Right lung (tissue), 10 donors: ENCODE measurements around the gene SERPINA5. TPM values are rescaled to one million over a fixed set of nuclear protein-coding genes. Genes with fewer than 3 reads are reported as not detected.

Experiments
- DNase-seq, 2 donors: peaks; one replicate each; pipeline ENCODE4 v3.0.0-alpha.2; 2013
- long read RNA-seq, 8 donors: transcript quantifications; one replicate each; lab custom pipeline, GENCODE V29; 2026
- polyA plus RNA-seq, 5 donors: library from polyadenylated mRNA; unstranded; fragments of 120-200 nt; gene quantifications; one replicate each; pipeline versions ENCODE4 v1.2.1 to v1.2.3, GENCODE V29; 2013; ENCODE audit warnings: inconsistent platforms in 1 of 5, low replicate concordance in 1 of 5; ENCODE audit not compliant: insufficient read length in 5 of 5, insufficient read depth in 1 of 5

SERPINA5 gene
- polyA plus RNA-seq: 1 to 10 TPM in 1 of 5 donors, under 1 TPM in 4; 0.28 to 3.7 (median 0.44) TPM
- long read RNA-seq, donor 1: 0 reads
- long read RNA-seq, donor 2: 0 reads
- long read RNA-seq, donor 3: 0 reads
- long read RNA-seq, donor 4: 0 reads
- long read RNA-seq, donor 5, partial matches to known transcripts: 0 of 1 reads
- long read RNA-seq, donor 5, other reads (novel, unspliced or antisense): 0 of 1 reads
- long read RNA-seq, donor 6: 0 reads
- long read RNA-seq, donor 7: 0 reads
- long read RNA-seq, donor 8: 0 reads

GRCh38 chr14:94581127-94581999 lies at the start of gene SERPINA5:
TSS of gene SERPINA5 (plus strand) at chr14:94581426. CDS start at chr14:94587363, 5,937 bp downstream.
- DNase-seq: no peak

DNA sequence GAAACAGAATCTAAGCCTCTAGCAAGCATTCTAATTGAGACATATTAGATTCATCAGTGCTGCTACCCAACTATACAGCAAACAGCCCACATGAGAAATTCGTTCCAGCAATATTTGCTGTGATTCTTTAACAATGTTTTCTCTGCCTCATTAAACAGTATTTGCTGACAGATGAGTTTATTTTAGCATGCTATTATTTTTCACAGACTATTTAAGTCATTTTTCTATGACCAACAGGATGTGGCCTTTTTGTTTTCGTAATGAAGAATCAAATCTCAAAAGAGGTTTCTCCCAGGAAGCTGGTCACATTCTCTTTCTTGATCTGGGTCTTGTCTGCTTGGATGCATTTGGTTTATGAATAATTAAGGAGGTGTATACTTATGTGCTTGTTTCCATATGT lies 48.8 kb upstream of the SERPINA5 start:
- DNase-seq: no peak

GRCh38 chr14:94535506-94535905 lies 45.7 kb upstream of the SERPINA5 start:
- DNase-seq: no peak

DNA sequence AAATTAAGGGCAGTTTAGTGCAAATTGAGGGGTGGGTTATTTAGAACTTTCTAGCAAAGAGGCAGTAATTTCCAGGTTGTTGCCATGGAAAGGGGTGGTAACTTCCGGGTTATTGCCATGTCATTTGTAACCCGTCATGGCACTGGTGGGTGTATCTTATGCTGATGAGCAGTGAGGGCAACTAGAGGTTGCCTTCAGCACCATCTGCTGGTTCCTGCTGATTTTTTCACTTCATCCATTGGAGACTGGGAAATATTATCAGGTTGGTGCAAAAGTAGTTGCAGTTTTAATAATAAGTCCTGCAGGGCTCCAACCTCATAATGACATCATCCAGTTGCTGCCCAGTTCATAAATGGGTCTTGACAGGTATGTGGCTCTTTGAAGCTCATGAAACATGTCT lies 44.4 kb upstream of the SERPINA5 start:
- no peak for DNase-seq

- DNase-seq: no peak
Observed at GRCh38 chr14:94538070-94538740, 43.0 kb upstream of the SERPINA5 start.

DNA sequence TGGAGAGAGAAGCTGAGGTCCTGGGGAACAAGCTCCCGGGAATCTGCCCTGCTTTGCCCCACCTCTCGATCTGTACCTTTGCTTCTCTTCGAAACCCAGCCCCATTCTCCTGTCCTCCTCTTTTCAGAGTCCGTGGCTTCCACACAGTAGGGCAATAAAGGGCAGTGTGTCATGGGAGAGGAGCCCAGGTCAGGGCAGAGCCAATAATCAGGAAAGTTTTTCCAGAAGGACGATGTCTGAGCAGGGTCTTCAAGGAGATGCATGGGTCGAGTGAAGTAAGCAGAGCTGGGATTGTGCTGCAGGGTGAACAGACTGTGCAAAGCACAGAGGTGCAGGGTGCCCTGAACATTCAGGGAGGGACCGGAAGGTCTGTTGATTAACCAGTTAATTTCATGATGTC lies 42.0 kb upstream of the SERPINA5 start:
- no peak for DNase-seq

DNA sequence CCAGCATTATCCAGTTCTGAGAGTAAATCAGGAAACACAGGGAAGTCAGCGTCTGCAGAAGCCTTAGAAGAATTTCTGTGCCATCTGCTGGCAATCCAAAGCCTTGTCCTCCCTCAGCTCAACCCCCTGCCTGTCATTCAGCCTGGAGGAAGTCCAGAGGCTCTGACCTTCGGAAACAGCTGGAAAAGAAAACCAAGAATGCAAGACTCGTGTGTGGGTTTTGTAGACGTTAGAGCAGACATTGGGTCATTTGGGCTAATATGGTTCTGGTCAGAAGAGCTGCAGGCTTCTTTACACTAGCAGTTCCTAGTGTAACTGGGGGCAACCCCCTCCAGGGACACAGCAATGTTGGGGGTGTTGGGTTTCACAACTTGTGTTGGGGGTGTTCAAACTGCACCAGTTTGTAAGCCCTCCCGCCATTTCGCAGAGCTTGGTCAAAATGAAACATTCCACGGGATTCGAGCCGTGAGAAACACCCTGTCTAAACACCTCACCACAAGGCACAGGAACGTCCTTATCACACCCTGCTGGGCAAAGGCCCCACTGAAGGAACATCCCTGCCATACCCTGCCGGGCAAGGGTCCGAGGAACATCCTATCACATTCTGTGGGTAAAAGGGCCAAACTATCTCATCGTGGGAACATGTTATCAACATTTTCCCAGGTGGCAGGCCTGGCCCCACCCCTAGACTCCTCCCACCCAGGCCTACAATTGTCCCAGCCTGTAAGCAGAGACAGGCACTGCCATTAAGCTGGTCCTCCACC lies 41.0 kb upstream of the SERPINA5 start:
- DNase-seq: peak in 1 of 2 donors; percentile 19

DNA sequence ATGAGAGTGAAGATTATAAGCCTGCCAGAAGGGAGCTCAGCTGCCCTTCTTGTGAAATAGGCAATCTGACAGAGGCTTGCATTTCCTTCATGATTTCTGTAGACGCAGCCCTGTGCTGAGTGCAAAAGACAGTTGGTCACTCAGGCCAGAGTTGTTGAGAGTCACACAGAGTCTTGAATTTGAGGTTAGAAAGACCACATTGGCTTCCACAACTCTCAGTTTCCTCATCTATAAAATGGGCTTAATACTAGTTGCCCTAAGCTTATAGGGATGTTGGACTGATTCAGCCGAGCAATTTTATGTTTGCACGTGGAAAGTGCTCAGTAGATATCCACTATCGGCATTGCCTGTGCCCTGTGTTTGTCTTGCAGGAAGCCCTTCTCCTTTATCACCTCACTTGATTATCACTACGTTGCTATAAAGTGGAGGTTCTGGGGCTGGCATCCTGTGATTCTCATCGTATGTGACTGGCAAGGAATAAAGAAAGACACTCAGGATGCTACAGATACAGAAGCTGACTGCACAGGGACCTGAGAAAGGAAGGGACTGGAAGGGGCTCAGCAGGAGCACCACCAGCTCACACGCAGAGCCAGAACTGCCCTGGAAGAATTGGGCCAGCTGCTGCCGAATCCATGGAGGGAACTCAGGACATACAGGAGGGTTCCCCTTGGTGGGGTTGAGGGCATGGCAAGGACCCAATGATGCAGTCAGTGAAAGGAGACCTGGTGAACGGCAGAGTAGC lies 39.8 kb upstream of the SERPINA5 start:
- no peak for DNase-seq

GRCh38 chr14:94542111-94542810 lies 39.0 kb upstream of the SERPINA5 start:
- DNase-seq: no peak

GRCh38 chr14:94542811-94543440 lies 38.3 kb upstream of the SERPINA5 start:
- DNase-seq: no peak

GRCh38 chr14:94543449-94544124 lies 37.6 kb upstream of the SERPINA5 start:
- no peak for DNase-seq

DNA sequence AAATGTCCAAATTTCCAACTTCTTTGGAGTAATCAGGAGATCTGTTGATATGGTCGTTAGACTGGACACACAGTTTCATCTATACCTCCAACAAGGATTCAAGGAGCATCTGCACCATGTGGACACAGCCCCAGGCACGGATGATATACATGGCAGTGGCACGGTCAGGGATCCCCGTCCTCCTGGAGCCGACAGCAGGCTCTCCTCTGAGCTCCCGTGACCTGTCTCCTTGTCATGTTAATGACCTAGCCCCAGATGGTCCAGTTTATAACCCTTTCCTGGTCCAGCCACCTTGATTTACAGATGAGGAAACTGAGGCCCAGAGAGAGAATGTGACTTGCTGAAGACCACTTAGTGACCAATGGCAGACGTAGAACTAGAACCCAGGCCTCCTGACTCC lies 36.5 kb upstream of the SERPINA5 start:
- DNase-seq: no peak

DNA sequence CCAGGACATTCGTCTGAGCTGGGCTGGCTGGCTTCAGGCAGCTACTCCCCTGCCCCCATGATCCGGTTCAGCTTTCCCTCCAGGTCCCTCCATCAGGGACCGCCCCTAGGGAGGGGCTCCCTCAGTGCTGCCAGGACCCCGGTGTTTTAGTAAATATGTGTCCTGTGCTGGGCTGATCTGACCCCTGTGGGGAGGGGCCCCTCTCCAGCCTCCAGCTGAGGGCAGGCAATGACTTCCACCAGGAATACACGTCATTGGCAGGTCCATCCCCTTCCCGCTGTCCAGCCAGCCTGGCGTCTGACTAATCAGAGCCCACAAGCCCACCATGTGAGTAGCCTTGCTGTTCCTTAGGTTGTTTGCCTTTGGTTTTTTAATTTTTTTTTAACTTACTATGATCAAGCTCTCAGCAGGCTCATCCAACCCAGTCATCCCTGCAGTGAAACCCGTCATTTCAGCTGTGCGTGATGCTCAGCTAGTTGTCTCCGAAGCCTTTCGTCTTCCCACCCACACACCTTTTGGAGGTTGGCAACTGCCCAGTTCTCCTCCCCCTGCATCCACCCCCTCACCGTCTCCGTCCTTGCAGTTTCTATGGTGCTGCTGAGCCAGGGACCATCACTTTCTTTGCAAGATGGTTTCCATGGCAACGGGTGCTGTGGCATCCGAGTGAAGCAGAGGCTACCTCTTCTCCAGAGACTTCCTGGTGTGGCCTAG lies 35.9 kb upstream of the SERPINA5 start:
- no peak for DNase-seq

DNA sequence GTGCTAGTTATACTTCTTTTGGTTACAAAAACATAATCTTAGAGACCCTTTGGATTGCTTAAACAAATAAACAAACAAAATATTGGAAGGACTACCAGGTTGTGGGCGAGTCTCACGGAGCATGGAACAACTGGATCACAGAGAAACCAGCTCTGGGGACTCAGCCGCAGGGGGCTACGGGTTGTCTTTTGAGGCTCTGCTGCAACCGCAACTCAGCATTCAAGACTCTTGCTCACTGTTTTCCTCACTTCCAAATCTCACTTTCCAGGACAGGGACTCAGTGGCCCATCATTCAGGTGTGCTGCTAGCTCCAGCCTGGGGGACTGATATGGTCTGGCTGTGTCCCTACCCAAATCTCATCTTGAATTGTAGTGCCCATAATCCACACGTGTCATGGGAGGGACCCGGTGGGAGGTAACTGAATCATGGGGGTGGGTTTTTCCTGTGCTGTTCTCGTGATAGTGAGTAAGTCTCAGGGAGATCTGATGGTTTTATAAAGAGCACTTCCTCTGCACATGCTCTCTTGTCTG lies 34.0 kb upstream of the SERPINA5 start:
- no peak for DNase-seq

- DNase-seq: no peak
Observed at GRCh38 chr14:94547726-94548125, 33.5 kb upstream of the SERPINA5 start.

DNA sequence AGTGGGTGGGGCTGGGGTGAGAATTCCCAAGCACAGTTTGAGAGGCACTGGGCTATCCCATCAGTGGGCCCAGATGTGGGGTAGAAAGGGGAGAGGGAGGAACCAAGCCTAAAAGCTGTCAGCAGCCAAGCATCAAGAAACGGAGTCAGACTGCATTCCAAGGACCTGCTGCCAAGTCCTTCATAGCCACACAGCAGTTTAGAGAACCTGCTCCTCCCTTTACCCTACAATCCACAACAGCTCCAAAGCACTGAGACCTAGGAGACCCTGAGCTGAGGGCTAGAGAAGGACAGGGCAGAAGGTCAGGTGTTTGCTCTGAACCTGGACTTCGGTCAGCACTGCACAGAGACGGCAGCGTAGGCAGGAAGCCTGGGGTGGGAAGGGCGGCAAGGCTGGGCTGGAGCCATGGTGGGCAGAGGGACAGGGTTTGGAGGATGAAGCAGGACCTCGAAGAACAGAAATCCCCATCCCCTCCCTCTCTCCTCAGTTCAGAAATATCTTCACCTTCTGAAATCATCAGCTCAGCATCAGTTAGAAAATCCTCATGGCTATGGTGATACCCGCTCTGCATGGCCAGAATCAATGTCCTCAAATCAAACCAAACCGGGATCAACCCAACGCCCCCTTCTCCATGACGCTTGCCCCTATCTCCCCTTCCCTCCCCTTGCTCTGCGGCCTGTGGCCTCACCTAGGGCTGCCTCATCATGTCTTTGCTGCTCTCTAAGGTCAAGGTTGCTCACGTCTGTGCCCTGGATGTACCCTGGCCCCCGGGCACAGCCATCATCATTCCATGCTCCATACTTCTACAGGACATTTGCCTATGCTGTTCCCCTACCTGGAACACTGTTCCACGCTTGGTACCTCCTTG lies 32.9 kb upstream of the SERPINA5 start:
- no peak for DNase-seq
